SK-N-SH treated with all-trans-retinoic acid at 6 μM for 48 hours (cell line): Measurements from ENCODE around the gene HTN3.

Experiments
- ARNTL ChIP-seq: fragments of 450-650 bp; formaldehyde crosslinking; IDR thresholded peaks from 2 replicates; pipeline ENCODE4 v1.5.0; 2020; ENCODE audit warnings: low read depth, mild to moderate bottlenecking, moderate library complexity, borderline replicate concordance
- ISL1 ChIP-seq: fragments of 250-450 bp; sonication (Bioruptor Pico); IDR thresholded peaks from 2 replicates; pipeline ENCODE4 v2.1.2; 2022; ENCODE audit warnings: mild to moderate bottlenecking, moderate library complexity
- OSR1 ChIP-seq: fragments of 250-450 bp; sonication (Bioruptor Pico); IDR thresholded peaks from 2 replicates; pipeline ENCODE4 v1.8.0; 2022; ENCODE audit warnings: moderate library complexity, mild to moderate bottlenecking, inconsistent platforms
- RARB ChIP-seq: fragments of 250-450 bp; sonication (Bioruptor Pico); IDR thresholded peaks from 2 replicates; pipeline ENCODE4 v1.8.0; 2021; ENCODE audit warnings: mild to moderate bottlenecking, moderate library complexity
- TOX ChIP-seq: fragments of 250-450 bp; sonication (Bioruptor Pico); IDR thresholded peaks from 2 replicates; pipeline ENCODE4 v1.8.0; 2021; ENCODE audit warnings: mild to moderate bottlenecking, moderate library complexity, borderline replicate concordance
- ZFP3 ChIP-seq: fragments of 250-450 bp; sonication (Bioruptor Pico); IDR thresholded peaks from 2 replicates; pipeline ENCODE4 v1.5.0; 2020; ENCODE audit warnings: mild to moderate bottlenecking, moderate library complexity
- ZFP30 ChIP-seq: fragments of 450-650 bp; formaldehyde crosslinking; IDR thresholded peaks from 2 replicates; pipeline ENCODE4 v1.5.0; 2022; ENCODE audit warnings: mild to moderate bottlenecking, moderate library complexity
- ZNF565 ChIP-seq: fragments of 450-650 bp; formaldehyde crosslinking; conservative IDR thresholded peaks from 2 replicates; pipeline ENCODE4 v1.5.0; 2020; ENCODE audit warnings: low read depth, mild to moderate bottlenecking, moderate library complexity
- TF ChIP-seq, protein P1 (sequence below): fragments of 250-450 bp; sonication (Bioruptor Pico); IDR thresholded peaks from 2 replicates; pipeline ENCODE4 v1.5.1; 2021; ENCODE audit warnings: mild to moderate bottlenecking, moderate library complexity
- TF ChIP-seq, protein P2 (sequence below): fragments of 250-450 bp; sonication (Bioruptor Pico); IDR thresholded peaks from 2 replicates; pipeline ENCODE4 v1.8.0; 2021; ENCODE audit warnings: low read depth, mild to moderate bottlenecking, moderate library complexity, borderline replicate concordance
- TF ChIP-seq, protein P3 (sequence below): fragments of 250-450 bp; sonication (Bioruptor Pico); IDR thresholded peaks from 2 replicates; pipeline ENCODE4 v1.8.0; 2020; ENCODE audit warnings: mild to moderate bottlenecking, moderate library complexity, borderline replicate concordance

DNA sequence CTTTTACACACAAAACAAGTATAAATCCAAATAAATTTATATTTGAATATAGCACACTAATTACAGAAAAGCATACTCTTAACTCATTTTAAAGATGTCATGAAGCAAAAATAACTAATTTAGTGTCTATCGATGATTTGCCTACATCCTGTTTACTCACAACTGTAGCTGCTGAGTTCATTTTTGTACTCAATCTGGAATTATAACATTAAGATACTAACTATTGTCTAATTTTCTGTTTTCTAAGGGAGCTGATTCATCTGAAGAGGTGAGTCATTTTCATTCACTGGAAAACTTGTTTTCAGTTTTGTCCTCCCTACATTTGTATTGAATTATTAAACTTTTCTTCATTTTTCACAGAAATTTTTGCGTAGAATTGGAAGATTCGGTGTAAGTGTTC is 28.8 kb upstream of the HTN3 start:
- TF ChIP-seq ZFP30 (CRISPR knock-in tag) (no peak), OSR1 (CRISPR knock-in tag) (no peak), ISL1 (CRISPR knock-in tag) (no peak), ZFP3 (CRISPR knock-in tag) (no peak), TOX (CRISPR knock-in tag) (no peak), ARNTL (CRISPR knock-in tag) (no peak), RARB (no peak), ZNF565 (no peak)
- TF ChIP-seq, protein P1, sequence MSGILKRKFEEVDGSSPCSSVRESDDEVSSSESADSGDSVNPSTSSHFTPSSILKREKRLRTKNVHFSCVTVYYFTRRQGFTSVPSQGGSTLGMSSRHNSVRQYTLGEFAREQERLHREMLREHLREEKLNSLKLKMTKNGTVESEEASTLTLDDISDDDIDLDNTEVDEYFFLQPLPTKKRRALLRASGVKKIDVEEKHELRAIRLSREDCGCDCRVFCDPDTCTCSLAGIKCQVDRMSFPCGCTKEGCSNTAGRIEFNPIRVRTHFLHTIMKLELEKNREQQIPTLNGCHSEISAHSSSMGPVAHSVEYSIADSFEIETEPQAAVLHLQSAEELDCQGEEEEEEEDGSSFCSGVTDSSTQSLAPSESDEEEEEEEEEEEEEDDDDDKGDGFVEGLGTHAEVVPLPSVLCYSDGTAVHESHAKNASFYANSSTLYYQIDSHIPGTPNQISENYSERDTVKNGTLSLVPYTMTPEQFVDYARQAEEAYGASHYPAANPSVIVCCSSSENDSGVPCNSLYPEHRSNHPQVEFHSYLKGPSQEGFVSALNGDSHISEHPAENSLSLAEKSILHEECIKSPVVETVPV (CRISPR knock-in tag): no peak
- TF ChIP-seq, protein P2, sequence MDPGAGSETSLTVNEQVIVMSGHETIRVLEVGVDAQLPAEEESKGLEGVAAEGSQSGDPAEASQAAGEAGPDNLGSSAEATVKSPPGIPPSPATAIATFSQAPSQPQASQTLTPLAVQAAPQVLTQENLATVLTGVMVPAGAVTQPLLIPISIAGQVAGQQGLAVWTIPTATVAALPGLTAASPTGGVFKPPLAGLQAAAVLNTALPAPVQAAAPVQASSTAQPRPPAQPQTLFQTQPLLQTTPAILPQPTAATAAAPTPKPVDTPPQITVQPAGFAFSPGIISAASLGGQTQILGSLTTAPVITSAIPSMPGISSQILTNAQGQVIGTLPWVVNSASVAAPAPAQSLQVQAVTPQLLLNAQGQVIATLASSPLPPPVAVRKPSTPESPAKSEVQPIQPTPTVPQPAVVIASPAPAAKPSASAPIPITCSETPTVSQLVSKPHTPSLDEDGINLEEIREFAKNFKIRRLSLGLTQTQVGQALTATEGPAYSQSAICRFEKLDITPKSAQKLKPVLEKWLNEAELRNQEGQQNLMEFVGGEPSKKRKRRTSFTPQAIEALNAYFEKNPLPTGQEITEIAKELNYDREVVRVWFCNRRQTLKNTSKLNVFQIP (CRISPR knock-in tag): no peak
- TF ChIP-seq, protein P3, sequence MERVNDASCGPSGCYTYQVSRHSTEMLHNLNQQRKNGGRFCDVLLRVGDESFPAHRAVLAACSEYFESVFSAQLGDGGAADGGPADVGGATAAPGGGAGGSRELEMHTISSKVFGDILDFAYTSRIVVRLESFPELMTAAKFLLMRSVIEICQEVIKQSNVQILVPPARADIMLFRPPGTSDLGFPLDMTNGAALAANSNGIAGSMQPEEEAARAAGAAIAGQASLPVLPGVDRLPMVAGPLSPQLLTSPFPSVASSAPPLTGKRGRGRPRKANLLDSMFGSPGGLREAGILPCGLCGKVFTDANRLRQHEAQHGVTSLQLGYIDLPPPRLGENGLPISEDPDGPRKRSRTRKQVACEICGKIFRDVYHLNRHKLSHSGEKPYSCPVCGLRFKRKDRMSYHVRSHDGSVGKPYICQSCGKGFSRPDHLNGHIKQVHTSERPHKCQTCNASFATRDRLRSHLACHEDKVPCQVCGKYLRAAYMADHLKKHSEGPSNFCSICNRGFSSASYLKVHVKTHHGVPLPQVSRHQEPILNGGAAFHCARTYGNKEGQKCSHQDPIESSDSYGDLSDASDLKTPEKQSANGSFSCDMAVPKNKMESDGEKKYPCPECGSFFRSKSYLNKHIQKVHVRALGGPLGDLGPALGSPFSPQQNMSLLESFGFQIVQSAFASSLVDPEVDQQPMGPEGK (CRISPR knock-in tag): no peak
